Measurements from ENCODE around the gene MMP24. TPM values are rescaled to one million over a fixed set of nuclear protein-coding genes. Genes with fewer than 3 reads are reported as not detected.

The MMP24 gene
- total and polyA plus RNA-seq, 2 of the 13 experiments (the other 11 are each of a cell fraction or from before 2014, with no cell fraction given), result 0.29 to 0.35 TPM

- TF ChIP-seq, protein P1, sequence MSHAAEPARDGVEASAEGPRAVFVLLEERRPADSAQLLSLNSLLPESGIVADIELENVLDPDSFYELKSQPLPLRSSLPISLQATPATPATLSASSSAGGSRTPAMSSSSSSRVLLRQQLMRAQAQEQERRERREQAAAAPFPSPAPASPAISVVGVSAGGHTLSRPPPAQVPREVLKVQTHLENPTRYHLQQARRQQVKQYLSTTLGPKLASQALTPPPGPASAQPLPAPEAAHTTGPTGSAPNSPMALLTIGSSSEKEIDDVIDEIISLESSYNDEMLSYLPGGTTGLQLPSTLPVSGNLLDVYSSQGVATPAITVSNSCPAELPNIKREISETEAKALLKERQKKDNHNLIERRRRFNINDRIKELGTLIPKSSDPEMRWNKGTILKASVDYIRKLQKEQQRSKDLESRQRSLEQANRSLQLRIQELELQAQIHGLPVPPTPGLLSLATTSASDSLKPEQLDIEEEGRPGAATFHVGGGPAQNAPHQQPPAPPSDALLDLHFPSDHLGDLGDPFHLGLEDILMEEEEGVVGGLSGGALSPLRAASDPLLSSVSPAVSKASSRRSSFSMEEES (CRISPR knock-in tag; IDR thresholded peaks at IDR 0.05), result no peak
- TF ChIP-seq PATZ1 (CRISPR knock-in tag; IDR thresholded peaks at IDR 0.05), result peak; percentile 36; the same call in 1 of the 2 replicates
- peak; percentile 82; the same call in 1 of the 2 replicates for TF ChIP-seq SSRP1 (CRISPR knock-in tag; IDR thresholded peaks at IDR 0.05)
- no peak for TF ChIP-seq HOXD1 (CRISPR knock-in tag; IDR thresholded peaks at IDR 0.05)
- TF ChIP-seq, protein P2, sequence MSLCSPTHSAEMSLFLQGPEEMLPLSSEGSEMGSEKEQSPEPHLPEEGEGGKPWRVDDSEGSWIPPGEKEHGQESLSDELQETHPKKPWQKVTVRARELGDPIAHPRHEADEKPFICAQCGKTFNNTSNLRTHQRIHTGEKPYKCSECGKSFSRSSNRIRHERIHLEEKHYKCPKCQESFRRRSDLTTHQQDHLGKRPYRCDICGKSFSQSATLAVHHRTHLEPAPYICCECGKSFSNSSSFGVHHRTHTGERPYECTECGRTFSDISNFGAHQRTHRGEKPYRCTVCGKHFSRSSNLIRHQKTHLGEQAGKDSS (CRISPR knock-in tag; IDR thresholded peaks at IDR 0.05; ENCODE audit: borderline replicate concordance, low read depth), result no peak
- TF ChIP-seq, protein P3, sequence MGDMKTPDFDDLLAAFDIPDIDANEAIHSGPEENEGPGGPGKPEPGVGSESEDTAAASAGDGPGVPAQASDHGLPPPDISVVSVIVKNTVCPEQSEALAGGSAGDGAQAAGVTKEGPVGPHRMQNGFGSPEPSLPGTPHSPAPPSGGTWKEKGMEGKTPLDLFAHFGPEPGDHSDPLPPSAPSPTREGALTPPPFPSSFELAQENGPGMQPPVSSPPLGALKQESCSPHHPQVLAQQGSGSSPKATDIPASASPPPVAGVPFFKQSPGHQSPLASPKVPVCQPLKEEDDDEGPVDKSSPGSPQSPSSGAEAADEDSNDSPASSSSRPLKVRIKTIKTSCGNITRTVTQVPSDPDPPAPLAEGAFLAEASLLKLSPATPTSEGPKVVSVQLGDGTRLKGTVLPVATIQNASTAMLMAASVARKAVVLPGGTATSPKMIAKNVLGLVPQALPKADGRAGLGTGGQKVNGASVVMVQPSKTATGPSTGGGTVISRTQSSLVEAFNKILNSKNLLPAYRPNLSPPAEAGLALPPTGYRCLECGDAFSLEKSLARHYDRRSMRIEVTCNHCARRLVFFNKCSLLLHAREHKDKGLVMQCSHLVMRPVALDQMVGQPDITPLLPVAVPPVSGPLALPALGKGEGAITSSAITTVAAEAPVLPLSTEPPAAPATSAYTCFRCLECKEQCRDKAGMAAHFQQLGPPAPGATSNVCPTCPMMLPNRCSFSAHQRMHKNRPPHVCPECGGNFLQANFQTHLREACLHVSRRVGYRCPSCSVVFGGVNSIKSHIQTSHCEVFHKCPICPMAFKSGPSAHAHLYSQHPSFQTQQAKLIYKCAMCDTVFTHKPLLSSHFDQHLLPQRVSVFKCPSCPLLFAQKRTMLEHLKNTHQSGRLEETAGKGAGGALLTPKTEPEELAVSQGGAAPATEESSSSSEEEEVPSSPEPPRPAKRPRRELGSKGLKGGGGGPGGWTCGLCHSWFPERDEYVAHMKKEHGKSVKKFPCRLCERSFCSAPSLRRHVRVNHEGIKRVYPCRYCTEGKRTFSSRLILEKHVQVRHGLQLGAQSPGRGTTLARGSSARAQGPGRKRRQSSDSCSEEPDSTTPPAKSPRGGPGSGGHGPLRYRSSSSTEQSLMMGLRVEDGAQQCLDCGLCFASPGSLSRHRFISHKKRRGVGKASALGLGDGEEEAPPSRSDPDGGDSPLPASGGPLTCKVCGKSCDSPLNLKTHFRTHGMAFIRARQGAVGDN (CRISPR knock-in tag; IDR thresholded peaks at IDR 0.05), result peak; percentile 68
- TF ChIP-seq ZNF570 (CRISPR knock-in tag; IDR thresholded peaks at IDR 0.05; ENCODE audit: borderline replicate concordance), result no peak
- no peak for TF ChIP-seq CHCHD3 (CRISPR knock-in tag; IDR thresholded peaks at IDR 0.05)
- no peak for TF ChIP-seq HNRNPUL1 (IDR thresholded peaks at IDR 0.05; ENCODE audit: low read depth, low read length)
- 0 out of 2 replicates have a peak, but pooled peaks have one; percentile 40 for TF ChIP-seq ZNF160 (CRISPR knock-in tag; IDR thresholded peaks at IDR 0.05)
- TF ChIP-seq MATR3 (CRISPR knock-in tag; IDR thresholded peaks at IDR 0.05), result no peak
- no peak; the same call in 1 of the 2 replicates for TF ChIP-seq ZNF136 (CRISPR knock-in tag; IDR thresholded peaks at IDR 0.05; ENCODE audit: low read depth)
- TF ChIP-seq MXI1 (IDR thresholded peaks at IDR 0.05; ENCODE audit: borderline replicate concordance, low read depth, low read length), result peak; percentile 58; the same call in 1 of the 3 replicates
- no peak for TF ChIP-seq FUBP1 (CRISPR knock-in tag; IDR thresholded peaks at IDR 0.05; ENCODE audit: borderline replicate concordance)
- no peak for TF ChIP-seq SRSF4 (IDR thresholded peaks at IDR 0.05; ENCODE audit: low read depth, low read length, poor library complexity, severe bottlenecking)
- no peak for TF ChIP-seq SNAPC2 (CRISPR knock-in tag; IDR thresholded peaks at IDR 0.05)
- no peak for TF ChIP-seq ZNF773 (CRISPR knock-in tag; IDR thresholded peaks at IDR 0.05; ENCODE audit: borderline replicate concordance)
- no peak for TF ChIP-seq ZFP1 (CRISPR knock-in tag; IDR thresholded peaks at IDR 0.05)
- peak; percentile 34; the same call in 1 of the 2 replicates for TF ChIP-seq ZNF501 (CRISPR knock-in tag; IDR thresholded peaks at IDR 0.05)
Measured at GRCh38 chr20:35306931-35307517, 80.5 kb downstream of the MMP24 start (continued).

Data from HepG2 (cell line).